ENCODE data around the gene PSMD10. TPM values are rescaled to one million over a fixed set of nuclear protein-coding genes. Genes with fewer than 3 reads are reported as not detected.

PSMD10 gene
- total RNA-seq, 1 donor from 2014 or later, result 47.3 TPM

GRCh38 chrX:108121291-108121690 lies 29.9 kb upstream of the PSMD10 start:
- no peak overlapping the region for H3K27ac Mint-ChIP-seq (ENCODE audit: unreplicated experiment)
- Histone ChIP-seq H3K4me3 (ENCODE audit: insufficient read depth, low read depth, low read length) (no peak overlapping the region), H3K9ac (ENCODE audit: low read length) (no peak overlapping the region), H3K27ac (ENCODE audit: low read depth, low read length) (no peak overlapping the region), H3K4me2 (ENCODE audit: low read length) (no peak overlapping the region), H3K4me1 (ENCODE audit: insufficient read depth, low read length) (peaks cover 12% of the 10 kb centered on the region), H3K9me3 (ENCODE audit: insufficient read depth, low read depth, low read length) (no peaks in the 10 kb centered on the region), H3K79me2 (ENCODE audit: insufficient read depth, low read length) (no peaks in the 10 kb centered on the region), H4K20me1 (ENCODE audit: insufficient read depth, low read length) (no peaks in the 10 kb centered on the region), H2AFZ (ENCODE audit: low read depth, low read length) (no peak overlapping the region), H3K27me3 (ENCODE audit: insufficient read depth, low read length) (no peaks in the 10 kb centered on the region), H3K36me3 (ENCODE audit: insufficient read depth, low read length) (no peaks in the 10 kb centered on the region)
- DNase-seq (ENCODE audit: low read depth) (no peak), FAIRE-seq (no peak)
- no peaks in the 10 kb centered on the region for H3K27me3 Mint-ChIP-seq (ENCODE audit: low read depth, unreplicated experiment)
- no peak overlapping the region for H3K4me3 Mint-ChIP-seq (ENCODE audit: unreplicated experiment)
- peaks cover 18% of the 10 kb centered on the region for H3K4me1 Mint-ChIP-seq (ENCODE audit: low read depth, unreplicated experiment)
- TF ChIP-seq EZH2 (IDR thresholded peaks at IDR 0.05; ENCODE audit: insufficient read depth, low read length) (no peak), CTCF (IDR thresholded peaks at IDR 0.05; ENCODE audit: insufficient read depth, low read depth, low read length) (no peak)
- peaks cover under 1% of the 10 kb centered on the region for H3K36me3 Mint-ChIP-seq (ENCODE audit: low read depth, unreplicated experiment)
- H3K9me3 Mint-ChIP-seq (ENCODE audit: unreplicated experiment), result no peaks in the 10 kb centered on the region

GRCh38 chrX:108117988-108118387 lies 26.6 kb upstream of the PSMD10 start:
- no peak overlapping the region for H3K9ac ChIP-seq (ENCODE audit: low read length)
- no peak overlapping the region for H2AFZ ChIP-seq (ENCODE audit: low read depth, low read length)
- FAIRE-seq (no peak), DNase-seq (ENCODE audit: low read depth) (no peak)
- H3K9me3 ChIP-seq (ENCODE audit: insufficient read depth, low read depth, low read length), result no peaks in the 10 kb centered on the region
- no peaks in the 10 kb centered on the region for H3K36me3 ChIP-seq (ENCODE audit: insufficient read depth, low read length)
- no peak overlapping the region for H3K4me3 ChIP-seq (ENCODE audit: insufficient read depth, low read depth, low read length)
- Mint-ChIP-seq H3K4me3 (ENCODE audit: unreplicated experiment) (no peak overlapping the region), H3K36me3 (ENCODE audit: low read depth, unreplicated experiment) (peaks cover 3% of the 10 kb centered on the region), H3K4me1 (ENCODE audit: low read depth, unreplicated experiment) (peaks cover 14% of the 10 kb centered on the region), H3K9me3 (ENCODE audit: unreplicated experiment) (no peaks in the 10 kb centered on the region), H3K27ac (ENCODE audit: unreplicated experiment) (no peak overlapping the region), H3K27me3 (ENCODE audit: low read depth, unreplicated experiment) (no peaks in the 10 kb centered on the region)
- TF ChIP-seq EZH2 (IDR thresholded peaks at IDR 0.05; ENCODE audit: insufficient read depth, low read length), result no peak
- TF ChIP-seq CTCF (IDR thresholded peaks at IDR 0.05; ENCODE audit: insufficient read depth, low read depth, low read length), result no peak
- H4K20me1 ChIP-seq (ENCODE audit: insufficient read depth, low read length), result no peaks in the 10 kb centered on the region
- H3K27ac ChIP-seq (ENCODE audit: low read depth, low read length), result no peak overlapping the region
- H3K4me2 ChIP-seq (ENCODE audit: low read length), result no peak overlapping the region
- no peaks in the 10 kb centered on the region for H3K27me3 ChIP-seq (ENCODE audit: insufficient read depth, low read length)
- no peaks in the 10 kb centered on the region for H3K79me2 ChIP-seq (ENCODE audit: insufficient read depth, low read length)
- peaks cover 4% of the 10 kb centered on the region for H3K4me1 ChIP-seq (ENCODE audit: insufficient read depth, low read length)

- H2AFZ ChIP-seq (ENCODE audit: low read depth, low read length), result no peak overlapping the region
- H3K79me2 ChIP-seq (ENCODE audit: insufficient read depth, low read length), result no peaks in the 10 kb centered on the region
- no peak overlapping the region for H3K4me3 Mint-ChIP-seq (ENCODE audit: unreplicated experiment)
- DNase-seq (ENCODE audit: low read depth) (no peak), FAIRE-seq (peak; percentile 52)
- no peaks in the 10 kb centered on the region for H3K27me3 ChIP-seq (ENCODE audit: insufficient read depth, low read length)
- no peak for TF ChIP-seq CTCF (IDR thresholded peaks at IDR 0.05; ENCODE audit: insufficient read depth, low read depth, low read length)
- no peak for TF ChIP-seq EZH2 (IDR thresholded peaks at IDR 0.05; ENCODE audit: insufficient read depth, low read length)
- H3K4me3 ChIP-seq (ENCODE audit: insufficient read depth, low read depth, low read length), result no peak overlapping the region
- no peaks in the 10 kb centered on the region for H3K9me3 ChIP-seq (ENCODE audit: insufficient read depth, low read depth, low read length)
- H3K36me3 ChIP-seq (ENCODE audit: insufficient read depth, low read length), result no peaks in the 10 kb centered on the region
- no peaks in the 10 kb centered on the region for H3K4me1 Mint-ChIP-seq (ENCODE audit: low read depth, unreplicated experiment)
- H3K27me3 Mint-ChIP-seq (ENCODE audit: low read depth, unreplicated experiment), result no peaks in the 10 kb centered on the region
- H3K9ac ChIP-seq (ENCODE audit: low read length), result no peak overlapping the region
- H3K4me2 ChIP-seq (ENCODE audit: low read length), result no peak overlapping the region
- H4K20me1 ChIP-seq (ENCODE audit: insufficient read depth, low read length), result no peaks in the 10 kb centered on the region
- H3K36me3 Mint-ChIP-seq (ENCODE audit: low read depth, unreplicated experiment), result peaks cover 4% of the 10 kb centered on the region
- no peak overlapping the region for H3K27ac Mint-ChIP-seq (ENCODE audit: unreplicated experiment)
- no peaks in the 10 kb centered on the region for H3K9me3 Mint-ChIP-seq (ENCODE audit: unreplicated experiment)
- no peaks in the 10 kb centered on the region for H3K4me1 ChIP-seq (ENCODE audit: insufficient read depth, low read length)
- no peak overlapping the region for H3K27ac ChIP-seq (ENCODE audit: low read depth, low read length)
Measured at GRCh38 chrX:108114541-108114940, 23.2 kb upstream of the PSMD10 start.

All from astrocyte (in vitro differentiated cells and primary cell).